H9 (cell line): ENCODE results near the gene CFAP73. TPM values are rescaled to one million over a fixed set of nuclear protein-coding genes. Genes with fewer than 3 reads are reported as not detected.

Experiments used
- DNase-seq: peaks from one replicate; pipeline ENCODE4 v3.0.0-alpha.2; 2017
- H2AFZ ChIP-seq: one replicate; pipeline ENCODE4 v1.6.1; 2013; ENCODE audit warnings: mild to moderate bottlenecking, low read length, control low read depth, moderate library complexity
- H2AK5ac ChIP-seq: 2 replicates; pipeline ENCODE4 v1.6.1; 2013; ENCODE audit warnings: low read length, control low read depth, mixed read lengths; ENCODE audit not compliant: insufficient read length
- H2BK120ac ChIP-seq: one replicate; pipeline ENCODE4 v1.6.1; 2013; ENCODE audit warnings: low read depth, mild to moderate bottlenecking, low read length, control low read depth, inconsistent platforms; ENCODE audit not compliant: poor library complexity, severe bottlenecking
- H2BK12ac ChIP-seq: 2 replicates; pipeline ENCODE4 v1.6.1; 2013; ENCODE audit warnings: low read length, control low read depth, mixed read lengths, low read depth; ENCODE audit not compliant: insufficient read length
- H2BK15ac ChIP-seq: 2 replicates; pipeline ENCODE4 v1.6.1; 2013; ENCODE audit warnings: low read depth, low read length, control low read depth
- H2BK20ac ChIP-seq: one replicate; pipeline ENCODE4 v1.6.1; 2013; ENCODE audit warnings: low read depth, mild to moderate bottlenecking, low read length, control low read depth, inconsistent platforms; ENCODE audit not compliant: poor library complexity, severe bottlenecking
- H2BK5ac ChIP-seq: 2 replicates; pipeline ENCODE4 v1.6.1; 2013; ENCODE audit warnings: low read length, control low read depth, mixed read lengths; ENCODE audit not compliant: insufficient read length
- H3K14ac ChIP-seq: 2 replicates; pipeline ENCODE4 v1.6.1; 2013; ENCODE audit warnings: low read length, control low read depth; ENCODE audit not compliant: insufficient read depth
- H3K18ac ChIP-seq: 2 replicates; pipeline ENCODE4 v1.6.1; 2013; ENCODE audit warnings: low read depth, mild to moderate bottlenecking, mixed read lengths, low read length, control low read depth; ENCODE audit not compliant: insufficient read length
- H3K23ac ChIP-seq: 2 replicates; pipeline ENCODE4 v1.6.1; 2013; ENCODE audit warnings: low read length, control low read depth, mixed read lengths, low read depth; ENCODE audit not compliant: insufficient read length
- H3K23me2 ChIP-seq: 2 replicates; pipeline ENCODE4 v1.6.1; 2013; ENCODE audit warnings: low read depth, mild to moderate bottlenecking, mixed read lengths, low read length, control low read depth; ENCODE audit not compliant: insufficient read length, poor library complexity, severe bottlenecking
- H3K27ac ChIP-seq: 2 replicates; pipeline ENCODE4 v1.5.1; 2013; ENCODE audit warnings: low read length, control low read depth, mixed read lengths, low read depth; ENCODE audit not compliant: insufficient read length
- H3K27me3 ChIP-seq: 2 replicates; pipeline ENCODE4 v1.6.1; 2013; ENCODE audit warnings: low read length, control low read depth, inconsistent platforms; ENCODE audit not compliant: insufficient read depth
- H3K4ac ChIP-seq: 2 replicates; pipeline ENCODE4 v1.6.1; 2013; ENCODE audit warnings: low read depth, mild to moderate bottlenecking, control low read depth, inconsistent platforms, low read length, moderate library complexity
- H3K4me1 ChIP-seq: 2 replicates; pipeline ENCODE4 v1.6.1; 2013; ENCODE audit warnings: low read length, control low read depth, inconsistent platforms; ENCODE audit not compliant: insufficient read depth
- H3K4me2 ChIP-seq: 2 replicates; pipeline ENCODE4 v1.6.1; 2013; ENCODE audit warnings: low read length, control low read depth, mixed read lengths; ENCODE audit not compliant: insufficient read length, insufficient read depth
- H3K56ac ChIP-seq: 2 replicates; pipeline ENCODE4 v1.6.1; 2013; ENCODE audit warnings: low read depth, mild to moderate bottlenecking, mixed read lengths, low read length, control low read depth; ENCODE audit not compliant: insufficient read length
- H3K79me1 ChIP-seq: 2 replicates; pipeline ENCODE4 v1.6.1; 2013; ENCODE audit warnings: low read depth, mild to moderate bottlenecking, moderate library complexity, low read length, control low read depth, inconsistent platforms; ENCODE audit not compliant: insufficient read depth, poor library complexity, severe bottlenecking
- H3K79me2 ChIP-seq: 2 replicates; pipeline ENCODE4 v1.6.1; 2013; ENCODE audit warnings: low read length, control low read depth, inconsistent platforms; ENCODE audit not compliant: insufficient read depth
- H3K9ac ChIP-seq: 2 replicates; pipeline ENCODE4 v1.6.1; 2013; ENCODE audit warnings: low read length, control low read depth, mixed read lengths; ENCODE audit not compliant: insufficient read length; ENCODE audit errors: extremely low read depth
- H3K9me3 ChIP-seq: one replicate; pipeline ENCODE4 v1.6.1; 2013; ENCODE audit warnings: low read depth, low read length, inconsistent platforms; ENCODE audit not compliant: control insufficient read depth
- H3T11ph ChIP-seq: one replicate; pipeline ENCODE4 v1.6.1; 2013; ENCODE audit warnings: mild to moderate bottlenecking, low read length, control low read depth, inconsistent platforms
- H4K20me1 ChIP-seq: one replicate; pipeline ENCODE4 v1.6.1; 2013; ENCODE audit not compliant: control insufficient read depth, insufficient read length, insufficient read depth
- H4K5ac ChIP-seq: 2 replicates; pipeline ENCODE4 v1.6.1; 2013; ENCODE audit warnings: low read depth, mild to moderate bottlenecking, mixed read lengths, low read length, control low read depth; ENCODE audit not compliant: insufficient read length
- H4K8ac ChIP-seq: replicated peaks from 2 replicates; pipeline ENCODE4 v1.6.1; 2013; ENCODE audit warnings: low read length, control low read depth, mixed read lengths, low read depth; ENCODE audit not compliant: insufficient read length
- H4K91ac ChIP-seq: 2 replicates; pipeline ENCODE4 v1.6.1; 2013; ENCODE audit warnings: low read depth, mild to moderate bottlenecking, moderate library complexity, mixed read lengths, low read length, control low read depth; ENCODE audit not compliant: insufficient read length
- H3K27ac Mint-ChIP-seq, 3 experiments: 2 replicates in 2 of 3; 3 replicates in 1 of 3; pipeline ENCODE4 v1.8.0; 2020 to 2021; ENCODE audit warnings: mixed read lengths in 3 of 3, mild to moderate bottlenecking in 1 of 3, moderate library complexity in 1 of 3
- H3K27me3 Mint-ChIP-seq: 2 replicates; pipeline ENCODE4 v1.8.0; 2021; ENCODE audit warnings: low read depth, mild to moderate bottlenecking, moderate library complexity, mixed read lengths
- H3K36me3 Mint-ChIP-seq, 3 experiments: 2 replicates in 2 of 3; 3 replicates in 1 of 3; pipeline ENCODE4 v1.8.0; 2020 to 2021; ENCODE audit warnings: low read depth in 3 of 3, mixed read lengths in 3 of 3; ENCODE audit not compliant: insufficient read depth in 1 of 3
- H3K4me1 Mint-ChIP-seq, 2 experiments: 2 replicates each; pipeline ENCODE4 v1.8.0; 2020; ENCODE audit warnings: mixed read lengths in 2 of 2
- H3K4me3 Mint-ChIP-seq, 2 experiments: 2 replicates in 1 of 2; 3 replicates in 1 of 2; pipeline ENCODE4 v1.8.0; 2020 to 2021; ENCODE audit warnings: mild to moderate bottlenecking in 2 of 2, mixed read lengths in 2 of 2, moderate library complexity in 1 of 2
- H3K9me3 Mint-ChIP-seq, 2 experiments: 2 replicates in 1 of 2; 3 replicates in 1 of 2; pipeline ENCODE4 v1.8.0; 2020; ENCODE audit warnings: mild to moderate bottlenecking in 2 of 2, mixed read lengths in 2 of 2, moderate library complexity in 1 of 2
- WGBS: extraction: QIAGEN DNeasy Blood & Tissue Kit; methylation state at CpG from one replicate; pipeline ENCODE4 v1.1.7; 2013; ENCODE audit warnings: missing lambda C conversion rate, low lambda C conversion rate, mixed read lengths; ENCODE audit not compliant: insufficient read length; ENCODE audit errors: extremely low coverage; 5-methylcytosine and 5-hydroxymethylcytosine counted together
- total RNA-seq: library from RNA; stranded (reverse); gene quantifications from 2 replicates; pipeline ENCODE4 v1.2.1, GENCODE V29; 2021
- TF ChIP-seq, protein P1 (sequence below): fragments of 200-600 bp; sonication (generic); conservative IDR thresholded peaks from 3 replicates; pipeline ENCODE4 v1.8.0; 2021; ENCODE audit warnings: antibody characterized with exemption, mild to moderate bottlenecking

The CFAP73 gene
- total RNA-seq, 1 experiment from 2014 or later = not detected

- Histone ChIP-seq H3K4ac (no peak overlapping the region), H3K23me2 (peaks cover 4% of the 10 kb centered on the region), H2AFZ (no peak overlapping the region), H4K5ac (no peak overlapping the region), H2AK5ac (no peak overlapping the region), H4K91ac (no peak overlapping the region), H3K9ac (no peak overlapping the region), H3K27me3 (no peaks in the 10 kb centered on the region; the same call in 1 of the 2 replicates), H3K4me1 (no peaks in the 10 kb centered on the region), H4K8ac (no peak overlapping the region), H3K79me1 (no peaks in the 10 kb centered on the region), H2BK20ac (no peak overlapping the region), H2BK120ac (no peak overlapping the region), H3K14ac (no peak overlapping the region), H2BK12ac (no peak overlapping the region), H3K9me3 (no peaks in the 10 kb centered on the region), H3K4me2 (no peak overlapping the region), H4K20me1 (peaks cover 4% of the 10 kb centered on the region), H3T11ph (no peak overlapping the region), H3K79me2 (no peaks in the 10 kb centered on the region), H3K27ac (no peak overlapping the region), H3K18ac (no peak overlapping the region), H2BK15ac (no peak overlapping the region), H3K23ac (no peak overlapping the region), H3K56ac (no peak overlapping the region), H2BK5ac (no peak overlapping the region)
- no peaks in the 10 kb centered on the region for H3K9me3 Mint-ChIP-seq
- TF ChIP-seq, protein P1, sequence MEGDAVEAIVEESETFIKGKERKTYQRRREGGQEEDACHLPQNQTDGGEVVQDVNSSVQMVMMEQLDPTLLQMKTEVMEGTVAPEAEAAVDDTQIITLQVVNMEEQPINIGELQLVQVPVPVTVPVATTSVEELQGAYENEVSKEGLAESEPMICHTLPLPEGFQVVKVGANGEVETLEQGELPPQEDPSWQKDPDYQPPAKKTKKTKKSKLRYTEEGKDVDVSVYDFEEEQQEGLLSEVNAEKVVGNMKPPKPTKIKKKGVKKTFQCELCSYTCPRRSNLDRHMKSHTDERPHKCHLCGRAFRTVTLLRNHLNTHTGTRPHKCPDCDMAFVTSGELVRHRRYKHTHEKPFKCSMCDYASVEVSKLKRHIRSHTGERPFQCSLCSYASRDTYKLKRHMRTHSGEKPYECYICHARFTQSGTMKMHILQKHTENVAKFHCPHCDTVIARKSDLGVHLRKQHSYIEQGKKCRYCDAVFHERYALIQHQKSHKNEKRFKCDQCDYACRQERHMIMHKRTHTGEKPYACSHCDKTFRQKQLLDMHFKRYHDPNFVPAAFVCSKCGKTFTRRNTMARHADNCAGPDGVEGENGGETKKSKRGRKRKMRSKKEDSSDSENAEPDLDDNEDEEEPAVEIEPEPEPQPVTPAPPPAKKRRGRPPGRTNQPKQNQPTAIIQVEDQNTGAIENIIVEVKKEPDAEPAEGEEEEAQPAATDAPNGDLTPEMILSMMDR = no peak
- peak overlapping the region in 1 of 3 experiments; percentile 1; a peak in 1 of 7 replicates for H3K27ac Mint-ChIP-seq
- no peaks in the 10 kb centered on the region for H3K36me3 Mint-ChIP-seq
- H3K27me3 Mint-ChIP-seq = peaks cover 6% of the 10 kb centered on the region
- H3K4me3 Mint-ChIP-seq = no peak overlapping the region
- H3K4me1 Mint-ChIP-seq = peaks cover 0 to 11% of the 10 kb centered on the region in 2 experiments; a peak in 3 of 4 replicates
- no CpG with 5 or more reads among the region's 1 CpG for WGBS
- no peak for DNase-seq
Observed at GRCh38 chr12:113106361-113106760, 43.2 kb upstream of the CFAP73 start.
